GM19035 (cell line): ENCODE measurements around the gene TK2.

Experiments
- ATAC-seq: cut with Tn5 transposase; IDR thresholded peaks from one replicate; pipeline ENCODE4 v1.9.1; 2021; ENCODE audit not compliant: unreplicated experiment

Gene TK2

DNA sequence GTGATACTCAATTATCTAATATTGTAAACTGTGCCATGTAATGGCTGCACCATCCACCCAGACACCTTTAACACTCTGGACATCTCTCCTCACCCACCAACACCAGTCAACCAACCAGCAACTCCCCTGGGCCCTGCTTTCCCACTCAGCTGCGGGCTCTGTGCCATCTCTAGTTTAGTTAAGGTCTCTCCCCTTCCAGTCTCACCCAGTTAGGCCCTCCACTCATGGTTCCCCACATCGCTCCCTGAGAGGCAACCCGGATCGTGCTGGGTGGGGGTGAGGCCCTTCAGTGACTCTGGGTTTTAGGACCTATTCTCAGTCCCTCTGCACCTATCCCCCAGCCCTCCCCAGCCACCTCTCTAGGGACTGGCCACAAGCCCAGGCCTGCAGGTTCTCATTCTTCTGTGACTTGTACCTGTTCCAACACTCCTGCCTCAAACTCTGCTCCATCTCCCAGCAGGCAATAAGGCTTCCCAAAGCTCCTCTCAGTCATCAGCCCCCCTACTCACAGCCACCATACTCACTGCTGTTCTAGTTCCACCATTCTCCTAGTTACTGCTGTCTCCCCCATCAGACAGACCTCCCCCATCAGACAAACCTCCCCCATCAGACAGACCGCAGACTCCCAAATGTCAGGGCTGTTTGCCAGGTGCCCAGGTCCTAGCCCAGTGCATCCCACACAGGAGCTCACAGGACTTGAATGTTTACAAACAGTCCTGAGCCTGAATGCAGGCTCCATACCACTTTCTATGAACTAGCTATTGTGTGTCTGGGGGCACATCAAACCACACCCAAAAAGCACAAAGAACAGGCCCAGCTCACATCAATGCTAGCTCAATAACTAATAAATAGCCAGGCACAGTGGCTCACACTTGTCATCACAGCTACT lies 2.6 kb downstream of the TK2 start:
- ATAC-seq: no peak

GRCh38 chr16:66544016-66544757 lies 5.7 kb downstream of the TK2 start:
- no peak for ATAC-seq

DNA sequence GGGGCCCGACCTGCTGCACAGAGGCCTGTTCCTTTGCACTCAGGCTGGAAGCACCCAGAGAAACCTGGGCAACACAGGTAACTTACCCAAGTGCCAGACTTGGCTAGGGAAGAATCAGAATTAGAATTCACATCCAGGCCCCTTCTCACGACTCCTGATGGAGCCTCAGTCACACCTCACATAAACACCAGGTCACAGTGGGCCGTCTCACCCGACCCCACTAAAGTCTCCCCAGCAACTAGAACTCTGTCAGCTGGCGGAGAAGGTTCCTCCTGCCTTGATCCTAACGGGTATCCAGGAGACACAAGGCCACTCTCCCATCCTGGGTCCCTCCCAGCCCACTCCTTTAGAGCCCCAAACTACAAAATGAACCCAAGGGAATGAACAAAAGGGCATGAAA lies 6.4 kb downstream of the TK2 start:
- no peak for ATAC-seq

DNA sequence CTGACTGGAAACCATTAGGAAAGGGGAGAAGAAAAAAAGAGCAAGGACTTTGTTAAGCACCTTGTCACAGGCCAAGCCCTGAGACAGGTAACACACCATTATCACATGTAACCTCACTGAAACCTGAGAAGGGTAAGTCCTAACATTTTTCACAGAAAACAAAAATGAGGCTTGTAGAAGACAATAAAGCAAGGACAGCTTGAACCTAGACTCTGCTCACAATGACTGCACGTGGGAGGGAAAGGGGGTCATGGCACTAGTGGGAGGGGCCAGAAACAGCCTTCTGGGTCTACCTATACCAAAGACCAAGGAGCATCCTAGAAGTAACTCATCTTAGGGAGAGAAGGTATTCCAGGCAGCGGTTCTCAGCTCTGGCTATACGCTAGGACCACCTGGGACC lies 7.5 kb downstream of the TK2 start:
- ATAC-seq: no peak

GRCh38 chr16:66541388-66542355 lies 8.2 kb downstream of the TK2 start:
- ATAC-seq: no peak

- ATAC-seq: peak; percentile 53
Observed at GRCh38 chr16:66539623-66540469, 10.1 kb downstream of the TK2 start.

DNA sequence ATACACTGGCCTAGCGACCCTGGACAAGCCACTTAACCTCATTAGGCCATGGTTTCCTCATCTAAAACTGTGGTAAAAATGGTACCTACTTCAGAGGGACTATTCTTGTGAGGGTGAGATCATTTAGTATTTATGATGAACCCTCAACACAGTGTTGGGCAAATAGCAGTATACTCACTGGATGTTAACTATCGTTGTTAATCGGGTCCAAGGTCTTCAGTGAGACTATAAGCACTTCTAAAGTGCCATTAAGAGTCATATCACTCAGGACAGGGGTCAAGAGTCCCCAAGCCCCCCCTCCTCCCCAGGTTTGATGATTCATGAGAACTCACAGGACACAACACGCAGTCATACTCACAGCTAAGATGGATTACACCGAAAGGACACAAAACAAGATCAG lies 11.0 kb downstream of the TK2 start:
- no peak for ATAC-seq

GRCh38 chr16:66537236-66537635 lies 12.7 kb downstream of the TK2 start:
- no peak for ATAC-seq

DNA sequence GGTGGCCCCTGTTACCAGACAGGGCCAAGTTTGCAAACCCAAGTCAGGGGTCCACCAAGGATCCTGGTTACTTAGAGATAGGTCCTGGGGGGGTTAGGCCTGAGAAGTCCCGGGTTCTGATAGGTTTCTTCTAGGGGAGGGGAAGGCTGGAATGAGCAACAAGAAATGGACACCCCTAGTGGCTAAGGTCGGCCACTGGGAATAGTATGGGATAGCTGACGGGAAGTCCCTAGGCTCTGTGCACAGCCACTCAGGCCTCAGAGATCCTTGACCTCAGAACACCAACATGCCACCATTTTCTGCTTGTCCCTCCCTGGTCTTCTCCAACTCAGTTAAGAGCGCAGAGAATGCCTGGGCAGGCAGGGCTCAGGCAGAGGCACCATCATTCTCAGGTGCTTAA lies 13.4 kb downstream of the TK2 start:
- no peak for ATAC-seq

DNA sequence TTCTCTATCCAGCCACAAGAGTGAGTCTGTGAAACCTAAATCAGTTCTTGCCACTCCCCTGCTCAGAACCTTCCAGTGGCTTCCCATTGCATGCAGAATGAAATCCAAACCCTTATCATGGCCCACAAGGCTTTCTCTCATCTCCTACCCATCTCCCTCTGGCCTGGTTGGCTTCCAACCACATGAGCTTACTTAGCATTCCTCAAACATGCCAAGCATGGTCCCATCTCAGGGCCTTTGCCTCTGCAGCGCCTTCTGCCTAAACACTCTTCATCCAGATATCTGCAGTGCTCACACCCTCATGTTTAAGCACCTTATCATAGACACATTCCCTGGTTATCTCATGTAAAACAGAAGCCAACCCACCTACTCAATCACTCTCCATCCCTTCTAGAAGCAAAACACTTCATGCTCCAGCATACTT lies 15.5 kb downstream of the TK2 start:
- ATAC-seq: no peak

DNA sequence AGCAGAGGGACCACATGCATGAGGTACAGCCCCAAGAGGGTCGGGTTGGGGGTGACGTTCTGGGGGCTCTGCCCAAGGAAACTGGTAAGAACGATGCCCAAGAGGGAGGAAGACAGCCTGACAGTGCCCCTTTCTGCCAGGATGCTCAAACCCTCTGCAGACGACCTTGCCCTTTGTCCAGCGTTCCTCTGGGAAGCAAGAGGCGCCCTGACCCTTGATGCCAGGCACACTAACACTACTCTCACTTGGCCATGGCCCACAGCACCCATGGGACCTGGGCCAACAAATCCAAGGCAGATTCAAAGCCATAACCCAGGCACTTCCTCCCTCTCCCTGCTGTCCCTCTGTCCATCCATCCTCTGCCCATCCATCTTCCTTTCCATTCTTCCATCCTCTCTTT lies 20.4 kb downstream of the TK2 start:
- no peak for ATAC-seq

- ATAC-seq: no peak
Observed at GRCh38 chr16:66528294-66528693, 21.6 kb downstream of the TK2 start.

DNA sequence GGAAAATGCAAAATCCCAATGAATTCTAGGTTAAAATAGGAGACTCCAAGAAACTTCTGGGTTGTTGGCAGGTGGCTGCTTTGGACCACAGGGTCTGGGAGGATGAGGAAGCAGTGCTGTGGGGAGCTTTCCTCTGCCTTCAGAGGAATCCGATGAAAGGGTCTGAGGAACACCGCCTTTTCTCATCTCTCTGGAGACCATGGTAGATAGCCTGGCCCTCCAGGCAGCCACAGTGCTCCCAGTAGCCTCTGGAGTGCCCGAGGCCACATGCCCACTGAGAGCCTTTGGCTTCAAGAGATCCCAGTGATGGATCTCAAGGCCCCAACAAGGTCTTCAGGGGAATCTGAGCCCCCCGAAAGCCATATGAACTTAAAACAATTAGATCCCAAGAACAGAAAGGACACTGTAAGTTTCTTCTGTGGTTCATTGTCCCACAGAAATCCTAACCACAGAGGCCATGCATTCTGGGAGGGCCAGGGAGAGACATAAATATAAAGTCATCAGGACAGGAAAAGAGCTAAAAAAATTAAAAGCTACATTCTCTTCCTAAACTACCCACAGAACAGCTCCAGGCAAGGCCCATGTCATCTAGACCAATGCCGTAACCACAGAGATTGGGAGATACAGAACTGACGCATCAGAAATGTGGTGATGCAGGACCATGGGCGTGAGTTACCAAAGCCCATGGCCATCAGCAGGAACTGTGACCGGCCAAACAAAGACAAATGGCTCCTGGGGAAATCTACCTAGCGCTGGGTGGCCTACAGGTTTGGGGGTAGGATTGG lies 24.3 kb downstream of the TK2 start:
- ATAC-seq: no peak

DNA sequence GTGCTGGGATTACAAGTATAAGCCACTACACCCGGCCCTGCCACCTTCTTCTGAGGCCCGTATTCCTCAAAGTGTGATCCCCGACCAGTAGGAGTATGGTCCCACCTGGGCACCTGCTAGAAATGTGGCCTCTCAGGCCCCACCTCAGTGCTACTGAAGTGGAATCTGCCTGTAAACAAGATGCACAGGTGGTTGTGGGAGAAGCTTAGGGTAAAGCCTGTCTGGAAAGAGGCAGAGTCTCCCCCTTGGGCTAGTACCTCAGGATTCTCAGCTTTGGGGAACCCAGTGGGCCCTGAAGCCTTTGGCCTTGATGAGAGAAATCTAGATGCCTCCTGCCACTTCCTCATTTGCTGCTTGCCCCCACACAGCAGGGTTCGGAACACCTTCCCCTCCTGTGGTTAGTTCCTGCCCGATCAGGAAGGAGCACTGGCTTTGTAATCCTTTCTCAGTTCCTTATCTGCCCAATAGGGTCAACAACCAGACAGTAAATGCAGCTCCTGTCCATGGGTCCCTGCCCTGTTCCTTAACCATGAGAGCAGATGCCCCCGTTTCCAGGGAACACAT lies 25.2 kb downstream of the TK2 start:
- ATAC-seq: peak; percentile 74

DNA sequence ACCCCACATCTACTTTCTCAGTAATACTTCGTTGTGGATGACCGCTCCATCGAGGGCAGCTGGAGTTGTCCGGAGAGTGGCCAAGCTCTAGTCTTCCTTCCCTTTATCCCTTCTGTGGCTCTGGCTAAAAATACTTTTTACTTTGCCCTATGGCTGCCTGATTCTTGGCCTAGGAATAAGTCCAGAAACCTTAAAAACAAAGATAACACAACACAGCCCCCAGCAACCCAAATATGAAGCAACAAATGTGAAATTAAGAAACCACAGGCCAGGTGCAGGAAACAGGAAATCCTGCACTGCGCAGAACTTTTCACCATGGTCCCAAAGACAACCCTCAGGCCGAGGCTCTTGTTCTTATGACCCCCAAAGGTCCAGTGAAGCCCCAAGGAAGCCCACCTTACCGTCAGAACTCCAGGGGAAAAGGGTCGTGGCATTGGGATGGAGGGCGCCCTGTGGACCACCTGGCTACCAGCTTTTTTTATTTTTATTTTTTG lies 26.0 kb downstream of the TK2 start:
- peak; percentile 38 for ATAC-seq

DNA sequence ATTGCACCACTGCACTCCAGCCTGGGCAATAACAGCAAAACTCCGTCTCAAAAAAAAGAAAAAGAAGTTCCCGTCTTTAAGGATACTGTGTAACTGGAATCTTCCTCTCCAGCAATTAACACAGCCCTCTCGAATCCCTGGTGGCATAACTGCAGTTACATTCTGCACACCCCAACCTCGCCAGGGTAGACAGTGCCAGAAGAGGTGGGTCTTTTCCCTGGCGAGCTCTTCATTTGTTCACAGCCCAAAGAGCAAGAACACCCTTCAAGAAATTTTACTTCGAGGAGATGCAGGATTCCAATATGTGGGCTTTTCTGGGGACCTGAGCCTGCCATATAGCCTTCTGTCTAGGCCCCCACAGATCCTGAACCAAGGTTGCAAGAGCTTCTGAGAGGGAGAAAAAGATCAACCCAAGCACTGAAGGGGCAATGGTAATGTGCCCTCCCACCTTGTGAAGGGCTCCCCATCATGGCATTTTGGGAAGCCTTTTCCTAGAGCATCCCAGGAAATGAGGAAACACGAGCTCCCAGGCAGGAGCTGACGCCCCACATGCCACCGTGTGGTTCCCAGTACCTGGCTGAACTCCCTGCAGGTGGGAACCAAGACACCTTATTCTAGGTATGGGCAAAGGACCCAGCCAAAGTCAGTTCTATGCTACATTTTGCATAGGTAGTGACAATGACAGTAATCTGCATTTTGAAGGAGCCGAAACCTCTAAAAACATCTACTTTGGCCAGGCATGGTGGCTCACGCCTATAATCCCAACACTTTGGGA lies 26.9 kb downstream of the TK2 start:
- ATAC-seq: no peak

- peak; percentile 44 for ATAC-seq
Observed at GRCh38 chr16:66521951-66522771, 27.8 kb downstream of the TK2 start.
